ENCODE measurements around the gene DCLRE1B.

DNA sequence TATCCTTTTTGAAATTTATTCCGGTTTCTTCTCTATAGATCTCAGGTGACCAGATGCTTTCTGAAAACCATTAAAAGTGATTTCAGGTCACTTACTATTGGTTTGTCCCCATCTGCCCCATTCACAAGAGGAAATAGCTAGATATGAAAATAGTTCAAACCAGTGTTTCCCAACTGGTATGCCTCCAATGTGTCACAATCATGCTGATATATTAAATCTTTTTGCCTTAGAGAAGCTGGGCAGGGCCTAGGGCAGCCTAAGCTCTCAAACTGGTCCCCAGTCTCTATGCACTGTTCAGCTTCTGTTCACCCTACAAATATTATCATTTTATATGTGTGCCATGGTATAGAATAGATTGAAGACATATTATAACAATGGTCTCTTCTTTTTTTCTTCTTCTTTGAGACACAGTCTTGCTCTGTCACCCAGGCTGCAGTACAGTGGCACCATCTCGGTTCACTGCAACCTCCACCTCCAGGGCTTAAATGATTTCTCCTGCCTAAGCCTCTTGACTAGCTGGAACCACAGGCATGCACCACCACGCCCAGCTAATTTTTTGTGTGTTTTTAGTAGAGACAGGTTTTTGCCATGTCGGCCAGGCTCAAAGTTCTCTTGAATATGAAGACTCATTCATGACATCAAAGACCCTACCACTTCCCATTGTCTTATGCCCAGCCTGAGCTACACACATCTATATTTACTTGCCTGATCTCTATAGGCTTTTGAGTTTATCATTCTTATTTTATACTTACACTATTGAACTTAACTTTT is 49.3 kb upstream of the DCLRE1B start:
- TF ChIP-seq POLR2A (IDR thresholded peaks at IDR 0.05) = no peak
- TF ChIP-seq, protein P1, sequence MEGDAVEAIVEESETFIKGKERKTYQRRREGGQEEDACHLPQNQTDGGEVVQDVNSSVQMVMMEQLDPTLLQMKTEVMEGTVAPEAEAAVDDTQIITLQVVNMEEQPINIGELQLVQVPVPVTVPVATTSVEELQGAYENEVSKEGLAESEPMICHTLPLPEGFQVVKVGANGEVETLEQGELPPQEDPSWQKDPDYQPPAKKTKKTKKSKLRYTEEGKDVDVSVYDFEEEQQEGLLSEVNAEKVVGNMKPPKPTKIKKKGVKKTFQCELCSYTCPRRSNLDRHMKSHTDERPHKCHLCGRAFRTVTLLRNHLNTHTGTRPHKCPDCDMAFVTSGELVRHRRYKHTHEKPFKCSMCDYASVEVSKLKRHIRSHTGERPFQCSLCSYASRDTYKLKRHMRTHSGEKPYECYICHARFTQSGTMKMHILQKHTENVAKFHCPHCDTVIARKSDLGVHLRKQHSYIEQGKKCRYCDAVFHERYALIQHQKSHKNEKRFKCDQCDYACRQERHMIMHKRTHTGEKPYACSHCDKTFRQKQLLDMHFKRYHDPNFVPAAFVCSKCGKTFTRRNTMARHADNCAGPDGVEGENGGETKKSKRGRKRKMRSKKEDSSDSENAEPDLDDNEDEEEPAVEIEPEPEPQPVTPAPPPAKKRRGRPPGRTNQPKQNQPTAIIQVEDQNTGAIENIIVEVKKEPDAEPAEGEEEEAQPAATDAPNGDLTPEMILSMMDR (IDR thresholded peaks at IDR 0.05) = no peak

All from uterus (tissue), 2 donors.